Heart right ventricle (tissue), 16 donors: ENCODE data around the gene MCF2L2. TPM values are rescaled to one million over a fixed set of nuclear protein-coding genes. Genes with fewer than 3 reads are reported as not detected.

Experiments
- ATAC-seq, 8 donors: fragments of 200-7000 bp; cut with Tn5 transposase; one replicate each; pipeline ENCODE4 v1.9.1; 2020; ENCODE audit warnings: mild to moderate bottlenecking in 8 of 8, moderate library complexity in 8 of 8, moderate number of reproducible peaks in 1 of 8
- DNase-seq, 2 donors: peaks; one replicate each; pipeline ENCODE4 v3.0.0-alpha.2; 2020
- H3K27ac ChIP-seq, 10 donors: fragments of 200-600 bp; sonication (generic) in 2 of 10; one replicate each; pipeline versions ENCODE4 v1.5.0 to v1.8.0; 2020 to 2022; ENCODE audit warnings: mild to moderate bottlenecking in 3 of 10
- H3K27me3 ChIP-seq, 7 donors: fragments of 200-600 bp; one replicate each; pipeline ENCODE4 v1.8.0; 2021 to 2022; ENCODE audit warnings: mild to moderate bottlenecking in 2 of 7
- H3K36me3 ChIP-seq, 9 donors: fragments of 200-600 bp; sonication (generic) in 1 of 9; one replicate each; pipeline versions ENCODE4 v1.5.0 to v1.8.0; 2020 to 2022; ENCODE audit warnings: mild to moderate bottlenecking in 2 of 9
- H3K4me1 ChIP-seq, 9 donors: fragments of 200-600 bp; sonication (generic) in 1 of 9; one replicate each; pipeline versions ENCODE4 v1.5.0 to v1.8.0; 2020 to 2022; ENCODE audit warnings: mild to moderate bottlenecking in 4 of 9
- H3K4me3 ChIP-seq, 10 donors: fragments of 200-600 bp; sonication (generic) in 2 of 10; one replicate each; pipeline versions ENCODE4 v1.5.0 to v1.8.0; 2020 to 2022; ENCODE audit warnings: mild to moderate bottlenecking in 7 of 10, moderate library complexity in 2 of 10
- H3K9me3 ChIP-seq, 11 donors: fragments of 200-600 bp in 10 of 11; sonication (generic) in 2 of 11; one replicate each; pipeline versions ENCODE4 v1.5.0 to v1.8.0; 2013 to 2022; ENCODE audit warnings: mild to moderate bottlenecking in 2 of 11, control low read depth in 1 of 11, moderate library complexity in 1 of 11
- WGBS, 2 donors: extraction: QIAGEN DNeasy Blood & Tissue Kit; methylation state at CpG; one replicate each; pipeline ENCODE4 v1.1.7; 2013; ENCODE audit warnings: inconsistent platforms in 1 of 2; 5-methylcytosine and 5-hydroxymethylcytosine counted together
- intact Hi-C, 10 donors: fragments of 100-400 bp; cut with DNase I; formaldehyde crosslinking; loops; one replicate each; pipeline versions ENCODE4 v1.11.1 to v1.14.2; 2022
- polyA plus RNA-seq, 2 donors: library from polyadenylated mRNA; stranded (reverse); fragments of 200-250 nt; gene quantifications; one replicate each; pipeline ENCODE4 v1.2.3, GENCODE V29; 2013
- total RNA-seq, 10 donors: library from RNA; stranded (reverse); fragmentation: NEBNext Ultra II Directional in 3 of 10; extraction: Animal tissue kit (Norgen Biotek cat#: 25700) in 3 of 10; gene quantifications; one replicate each; pipeline versions ENCODE4 v1.2.1 to v1.2.4, GENCODE V29; 2021 to 2023
- TF ChIP-seq, protein P1 (sequence below), 9 donors: fragments of 200-600 bp; sonication (generic) in 2 of 9; IDR thresholded peaks; one replicate each; pipeline versions ENCODE4 v1.5.0 to v1.8.0; 2021 to 2022; ENCODE audit warnings: antibody characterized with exemption in 9 of 9, mild to moderate bottlenecking in 5 of 9, moderate library complexity in 1 of 9
- donor health status: Arrhythmogenic right ventricular cardiomyopathy.
- donor health status: ischemic (EF 13 %, LVEDD 7.1; RV severe dilation, severe dysfunction).
- donor health status: healthy with polysubstance abuse.
- donor health status: DM: no; HTN: yes; CAD: no.
- donor health status: DM: no; HTN: no; CAD: no.
- donor health status: ischemic (EF 25% LVEDD 6.9; RV normal size, moderate dysfunction).
- donor health status: ischemic (EF 25% LVEDD 5.7; RV mildly dilated, moderate dysfunction).
- donor health status: healthy.
- donor health status: DM: yes; HTN: yes; CAD: no.
- donor health status: Ischemic cardiomyopathy.
- donor health status: ischemic (EF 35%, LVEDD 5.7; RV mildly dilated, moderate dysfunction).
- donor health status: nonischemic (EF 11% LVEDD 7.7; RV severe dilation, severe dysfunction).
- donor health status: DM: yes; HTN: yes; CAD: no.
- donor health status: PGD.
- donor health status: ischemic (EF 29% LVEDD 5.4; RV normal size, mild dysfunction).
- donor health status: nonischemic (EF 23%, LVEDD 6.1; RV moderate dilation, normal function).

The MCF2L2 gene
- total and polyA plus RNA-seq, 12 donors, result 0.09 to 1.5 (median 0.40) TPM; not detected in 1

DNA sequence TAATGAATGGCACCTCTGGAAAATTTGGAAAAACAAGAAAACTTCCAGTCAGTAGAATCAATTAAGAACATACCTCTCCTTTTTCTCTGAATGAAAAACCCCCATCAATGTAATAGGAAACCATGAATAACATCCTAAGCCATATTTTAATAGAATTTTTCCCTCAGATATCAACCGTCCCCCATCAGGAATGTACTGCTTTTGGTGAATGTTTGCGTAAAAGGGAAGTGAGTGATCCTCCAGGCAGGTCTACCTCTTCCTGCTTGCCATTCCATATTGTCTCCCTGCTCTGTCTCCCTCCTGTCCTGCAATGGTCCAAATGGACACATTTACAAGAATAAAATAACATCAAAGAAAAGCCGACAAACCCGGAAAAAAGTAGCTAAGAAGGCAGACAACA, 296.7 kb downstream of the MCF2L2 start:
- ATAC-seq, result no peak
- Histone ChIP-seq H3K4me1 (no peaks in the 10 kb centered on the region), H3K4me3 (no peak overlapping the region), H3K27me3 (peaks cover 0 to 24% (median 4%) of the 10 kb centered on the region in 7 donors), H3K27ac (no peak overlapping the region), H3K9me3 (peaks cover 0 to 24% (median 7%) of the 10 kb centered on the region in 11 donors), H3K36me3 (no peaks in the 10 kb centered on the region)
- DNase-seq, result no peak
- TF ChIP-seq, protein P1, sequence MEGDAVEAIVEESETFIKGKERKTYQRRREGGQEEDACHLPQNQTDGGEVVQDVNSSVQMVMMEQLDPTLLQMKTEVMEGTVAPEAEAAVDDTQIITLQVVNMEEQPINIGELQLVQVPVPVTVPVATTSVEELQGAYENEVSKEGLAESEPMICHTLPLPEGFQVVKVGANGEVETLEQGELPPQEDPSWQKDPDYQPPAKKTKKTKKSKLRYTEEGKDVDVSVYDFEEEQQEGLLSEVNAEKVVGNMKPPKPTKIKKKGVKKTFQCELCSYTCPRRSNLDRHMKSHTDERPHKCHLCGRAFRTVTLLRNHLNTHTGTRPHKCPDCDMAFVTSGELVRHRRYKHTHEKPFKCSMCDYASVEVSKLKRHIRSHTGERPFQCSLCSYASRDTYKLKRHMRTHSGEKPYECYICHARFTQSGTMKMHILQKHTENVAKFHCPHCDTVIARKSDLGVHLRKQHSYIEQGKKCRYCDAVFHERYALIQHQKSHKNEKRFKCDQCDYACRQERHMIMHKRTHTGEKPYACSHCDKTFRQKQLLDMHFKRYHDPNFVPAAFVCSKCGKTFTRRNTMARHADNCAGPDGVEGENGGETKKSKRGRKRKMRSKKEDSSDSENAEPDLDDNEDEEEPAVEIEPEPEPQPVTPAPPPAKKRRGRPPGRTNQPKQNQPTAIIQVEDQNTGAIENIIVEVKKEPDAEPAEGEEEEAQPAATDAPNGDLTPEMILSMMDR (IDR thresholded peaks at IDR 0.05), result no peak
- intact Hi-C loops, result no loop called here
- WGBS, 2 donors, result 51 to 64% methylated on average over 4 of the region's 4 CpGs

- Histone ChIP-seq H3K27ac (no peak overlapping the region), H3K27me3 (peaks cover 0 to 24% (median 4%) of the 10 kb centered on the region in 7 donors), H3K4me3 (no peak overlapping the region), H3K36me3 (no peaks in the 10 kb centered on the region), H3K9me3 (peaks cover 0 to 24% (median 7%) of the 10 kb centered on the region in 11 donors), H3K4me1 (no peaks in the 10 kb centered on the region)
- intact Hi-C loops, result no loop called here
- TF ChIP-seq, protein P1 (IDR thresholded peaks at IDR 0.05), result no peak
- DNase-seq (no peak), ATAC-seq (no peak)
- 57 to 63% methylated on average over 4 of the region's 4 CpGs for WGBS, 2 donors
Observed at GRCh38 chr3:183131186-183131725, 297.2 kb downstream of the MCF2L2 start.

DNA sequence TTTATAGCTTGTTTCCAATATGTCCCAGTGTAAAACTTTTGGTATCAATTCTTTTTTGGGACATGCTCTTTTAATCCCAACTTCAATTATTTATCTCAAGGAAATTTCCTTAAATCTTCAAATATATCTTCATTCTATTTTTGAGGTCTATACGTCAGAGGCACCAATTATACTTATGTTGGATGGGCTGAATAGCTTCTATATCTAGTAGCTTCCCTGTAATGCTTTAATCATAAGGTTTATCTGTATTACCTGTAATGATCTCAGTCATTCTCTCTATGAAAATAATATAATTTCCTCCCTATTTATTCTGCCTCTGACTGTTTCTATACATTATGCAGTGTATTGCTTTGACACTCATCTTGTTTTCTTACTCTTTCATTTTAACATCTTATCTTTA, 299.2 kb downstream of the MCF2L2 start:
- intact Hi-C loops, result loop anchor here in 3 of 10 donors (10.0 kb wide), 1 partner anchor 56 kb away; no protein-coding TSS in a partner anchor
- Histone ChIP-seq H3K36me3 (no peaks in the 10 kb centered on the region), H3K27me3 (peaks cover 0 to 12% (median 0%) of the 10 kb centered on the region in 7 donors), H3K9me3 (peaks cover 0 to 24% (median 7%) of the 10 kb centered on the region in 11 donors), H3K4me3 (no peak overlapping the region), H3K4me1 (no peaks in the 10 kb centered on the region), H3K27ac (no peak overlapping the region)
- DNase-seq (no peak), ATAC-seq (no peak)
- WGBS, 2 donors, result 88 to 90% methylated on average over 1 of the region's 1 CpG
- TF ChIP-seq, protein P1 (IDR thresholded peaks at IDR 0.05), result no peak

DNA sequence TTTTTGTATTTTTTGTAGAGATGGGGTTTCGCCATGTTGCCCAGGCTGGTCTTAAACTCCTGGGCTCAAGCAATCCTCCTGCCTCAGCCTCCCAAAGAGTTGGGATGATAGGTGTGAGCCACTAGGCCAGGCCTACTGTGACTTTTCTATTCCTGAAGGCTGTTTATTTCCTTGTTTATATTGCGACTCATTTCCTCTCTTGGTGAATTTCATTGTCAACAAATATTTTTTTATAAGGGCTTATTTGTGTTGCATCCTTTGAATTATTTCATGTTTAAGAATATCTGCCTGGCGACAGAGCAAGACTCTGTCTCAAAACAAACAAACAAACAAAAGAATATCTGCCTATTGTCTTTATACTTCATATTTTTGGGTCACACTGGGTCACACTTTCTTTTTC, 299.7 kb downstream of the MCF2L2 start:
- Histone ChIP-seq H3K27ac (no peak overlapping the region), H3K9me3 (peaks cover 0 to 24% (median 7%) of the 10 kb centered on the region in 11 donors), H3K4me3 (no peak overlapping the region), H3K4me1 (no peaks in the 10 kb centered on the region), H3K36me3 (no peaks in the 10 kb centered on the region), H3K27me3 (peaks cover 0 to 12% (median 0%) of the 10 kb centered on the region in 7 donors)
- DNase-seq, result no peak
- 89 to 95% methylated on average over 3 of the region's 3 CpGs for WGBS, 2 donors
- no peak for ATAC-seq
- TF ChIP-seq, protein P1 (IDR thresholded peaks at IDR 0.05), result no peak
- intact Hi-C loops, result loop anchor here in 3 of 10 donors (10.0 kb wide), 1 partner anchor 56 kb away; no protein-coding TSS in a partner anchor

Other genes with a start within 250 kb of the MCF2L2 start
- 1 to 10 TPM; 2.0 to 9.0 (median 5.8) TPM for gene B3GNT5, start 175.4 kb downstream of the MCF2L2 start, total RNA-seq
- gene B3GNT5, start 175.4 kb downstream of the MCF2L2 start, polyA plus RNA-seq, result 1 to 10 TPM; 1.7 to 2.2 TPM
- 1 to 10 TPM in 4 of 10 donors, under 1 TPM in 6; 0.47 to 5.1 (median 0.93) TPM for gene KLHL6, start 127.1 kb upstream of the MCF2L2 start, total RNA-seq
- under 1 TPM; 0.65 to 0.80 TPM for gene KLHL6, start 127.1 kb upstream of the MCF2L2 start, polyA plus RNA-seq
- 100 to 1,000 TPM; 159 to 305 (median 259) TPM for gene KLHL24, start 207.0 kb upstream of the MCF2L2 start, total RNA-seq
- 10 to 100 TPM in 1 of 2 donors, 1 to 10 TPM in 1; 7.6 to 39.7 TPM for gene KLHL24, start 207.0 kb upstream of the MCF2L2 start, polyA plus RNA-seq